Peyer's patch (tissue), 4 donors: ENCODE results near the gene SYNGAP1.

Experiments used
- CTCF ChIP-seq, 6 experiments: fragments of 450-650 bp in 4 of 6; fragments of 200-600 bp in 2 of 6; sonication (generic) in 1 of 6; IDR thresholded peaks; one replicate each; pipeline ENCODE4 v1.5.1; 2017 to 2019; ENCODE audit warnings: antibody characterized with exemption in 6 of 6, mild to moderate bottlenecking in 3 of 6, moderate library complexity in 1 of 6
- POLR2A ChIP-seq, 2 donors: fragments of 450-650 bp; IDR thresholded peaks; one replicate each; pipeline ENCODE4 v1.5.1; 2017; ENCODE audit warnings: antibody characterized with exemption in 2 of 2, mild to moderate bottlenecking in 2 of 2, moderate library complexity in 2 of 2

- TF ChIP-seq CTCF (IDR thresholded peaks at IDR 0.05) (peak in 1 of 6 experiments; percentile 5), POLR2A (IDR thresholded peaks at IDR 0.05) (peak; percentile 79 to 88)
Measured at GRCh38 chr6:33454009-33454946, 34.4 kb downstream of the SYNGAP1 start, which contains the start of gene ZBTB9.
